Measurements from ENCODE around the gene GPSM1.
A peak's percentile ranks its signal among the peaks of the same experiment; 100 is the strongest.
"Not testable (repeated sequence)": the region's sequence is repeated elsewhere in the genome, so short reads cannot be mapped to it uniquely, and the experiment has no call there.

GPSM1 gene

DNA sequence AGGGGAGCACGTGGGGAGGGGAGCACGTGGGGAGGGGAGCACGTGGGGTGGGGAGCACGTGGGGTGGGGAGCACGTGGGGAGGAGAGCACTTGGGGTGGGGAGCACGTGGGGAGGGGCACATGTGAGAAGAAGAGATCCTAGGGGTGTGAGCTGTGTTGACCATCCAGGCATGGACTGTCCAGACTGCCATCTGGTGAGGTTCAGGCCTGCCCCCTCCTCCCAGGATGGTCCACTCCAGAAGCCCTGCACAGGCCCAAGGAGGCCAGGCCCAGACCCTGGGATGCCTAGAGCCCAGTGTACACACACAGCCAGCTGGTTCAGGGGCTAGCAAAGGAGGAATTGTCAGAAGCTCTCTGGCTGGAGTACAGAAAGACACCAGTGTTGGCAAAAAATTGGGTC, 70.3 kb downstream of the GPSM1 start:
- no peak for DNase-seq (ENCODE audit: low read depth)

DNA sequence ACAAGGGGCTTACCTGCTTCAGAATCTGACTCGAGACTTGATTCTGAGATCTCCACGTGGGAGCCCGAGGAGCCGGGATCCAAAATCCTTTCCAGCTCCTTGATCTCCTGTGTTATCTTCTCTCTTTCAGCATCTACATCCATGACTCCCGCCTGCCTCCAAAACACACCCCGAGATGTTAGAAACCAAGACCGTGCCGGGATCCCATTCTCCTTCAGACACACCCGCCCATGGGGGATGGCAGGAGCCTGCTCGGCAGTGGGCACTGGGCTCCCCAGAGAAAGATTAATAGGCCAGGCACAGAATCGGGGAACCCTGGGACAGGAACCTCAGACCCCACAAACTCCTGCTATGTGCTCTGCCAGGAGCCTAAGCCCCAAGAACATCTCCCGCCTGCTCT, 70.9 kb downstream of the GPSM1 start:
- DNase-seq (ENCODE audit: low read depth): no peak

DNA sequence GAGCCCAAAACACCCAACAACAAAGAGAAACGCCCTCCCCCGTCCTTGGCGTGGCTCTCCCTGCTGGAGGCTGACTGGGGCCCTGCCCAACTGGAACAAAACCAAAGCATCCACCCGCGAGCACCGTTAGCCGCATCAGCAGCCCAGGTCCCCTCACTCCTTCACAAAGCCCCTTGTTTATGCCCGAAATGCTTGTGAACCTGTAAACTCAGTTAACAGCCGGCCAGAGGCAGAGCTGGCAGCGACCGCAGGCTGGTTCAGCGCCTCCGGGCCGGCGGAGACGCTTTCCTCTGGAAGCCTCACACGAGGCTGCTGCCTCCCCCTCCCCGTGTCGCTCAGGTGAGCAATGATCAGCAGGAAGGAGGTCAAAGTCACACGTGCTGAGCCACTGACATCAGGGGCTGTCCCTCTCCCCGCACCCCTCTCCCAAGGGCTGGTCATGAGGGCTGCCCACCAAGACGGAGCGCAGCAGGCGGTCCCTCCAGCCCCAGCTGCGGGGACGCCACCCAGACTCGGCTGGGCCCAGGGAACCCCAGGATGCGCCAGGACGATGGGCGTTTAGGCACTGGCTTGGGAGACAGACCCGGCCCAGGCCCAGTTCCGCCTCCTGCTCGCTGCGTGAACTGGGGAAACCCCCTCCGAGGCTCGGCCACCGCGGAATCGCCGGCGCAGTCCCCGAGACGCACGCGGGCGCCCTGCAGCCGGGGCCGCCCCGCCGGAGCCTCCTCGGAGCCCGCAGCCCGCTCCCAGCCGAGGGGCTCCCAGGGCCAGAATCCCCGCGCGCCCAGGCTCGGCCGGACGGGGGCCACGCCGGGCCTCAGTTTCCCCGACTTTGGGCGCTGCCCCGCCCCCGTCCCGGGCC, 72.1 kb downstream of the GPSM1 start:
- no peak for DNase-seq (ENCODE audit: low read depth)

DNA sequence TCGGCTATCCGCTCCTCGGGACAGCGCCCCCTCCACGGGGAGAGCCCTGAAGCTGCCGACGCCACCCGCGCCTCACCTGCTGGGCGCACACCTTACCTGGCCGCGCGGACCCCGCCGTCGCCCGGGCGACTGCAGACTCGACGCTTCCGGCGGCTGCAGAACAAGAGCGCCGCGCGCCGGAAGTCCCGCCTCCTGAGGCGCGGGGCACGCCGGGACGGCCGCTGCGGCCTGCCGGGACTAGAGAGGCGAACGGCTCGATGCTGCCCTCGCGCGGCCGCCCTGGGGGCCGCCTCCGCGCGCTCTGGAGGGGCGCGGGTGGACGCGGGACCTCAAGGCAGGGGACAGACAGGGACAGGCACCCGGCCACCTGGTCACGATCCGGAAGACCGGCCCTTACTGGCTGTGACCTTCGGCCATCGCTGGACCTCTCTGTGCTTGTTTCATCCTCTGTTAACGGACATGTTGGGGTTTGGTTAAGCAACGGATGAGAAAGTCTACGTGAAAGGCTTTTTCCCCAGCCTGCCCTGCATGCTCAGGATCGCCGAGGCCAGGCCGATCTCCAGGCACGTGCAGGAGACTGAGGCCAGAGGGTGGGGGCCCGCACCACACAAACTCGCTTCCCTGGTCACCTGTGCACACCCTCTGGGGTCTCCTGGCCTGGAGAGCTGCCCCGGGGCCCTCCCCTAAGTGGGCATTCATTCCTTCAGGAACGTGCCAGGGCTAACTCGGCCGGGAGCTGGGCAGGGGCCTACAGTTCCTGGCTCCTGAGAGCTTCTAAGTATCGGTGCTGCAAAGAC, 72.9 kb downstream of the GPSM1 start, which contains the start of gene SNAPC4:
Gene SNAPC4 (minus strand): TSS at position 133 of the 797 bp plus-strand sequence. CDS start 1,742 bp downstream, outside the sequence.
- DNase-seq (ENCODE audit: low read depth): peak; percentile 65

DNA sequence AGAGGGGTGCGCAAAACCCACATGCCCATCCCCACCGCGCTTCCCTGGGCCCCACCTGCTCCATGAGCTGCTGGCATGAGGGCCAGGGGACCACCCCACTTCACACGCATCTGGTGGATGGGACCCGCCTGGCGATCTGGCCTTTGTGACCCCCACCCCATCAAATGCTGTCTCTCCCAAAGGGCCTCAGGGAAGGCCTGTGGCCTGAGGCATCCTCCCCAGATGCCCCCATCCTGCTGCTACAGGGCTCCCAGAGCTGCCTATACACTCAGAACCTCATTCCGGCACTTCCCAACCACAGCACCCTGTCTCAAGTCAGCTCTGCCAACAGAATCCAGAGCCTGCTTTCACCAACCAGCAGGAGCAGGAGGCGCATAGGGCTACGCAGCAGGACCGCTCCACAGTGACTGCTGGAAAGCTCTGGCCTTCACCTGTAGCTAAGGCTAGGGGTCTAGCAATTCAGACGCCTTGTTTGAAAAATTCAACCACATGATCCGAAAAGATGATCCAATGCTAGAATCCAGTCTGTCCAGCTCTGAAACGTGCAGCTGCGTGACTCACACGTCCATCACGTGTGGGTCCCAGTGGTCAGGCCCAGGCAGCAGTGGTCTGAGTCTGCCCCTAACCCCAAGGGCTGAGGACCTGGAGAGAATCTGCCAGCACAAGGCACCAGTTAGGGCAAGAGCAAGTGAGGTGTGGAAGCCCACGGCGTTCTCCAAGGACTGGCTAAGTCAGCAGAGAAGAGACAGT, 74.0 kb downstream of the GPSM1 start:
- no peak for DNase-seq (ENCODE audit: low read depth)

DNA sequence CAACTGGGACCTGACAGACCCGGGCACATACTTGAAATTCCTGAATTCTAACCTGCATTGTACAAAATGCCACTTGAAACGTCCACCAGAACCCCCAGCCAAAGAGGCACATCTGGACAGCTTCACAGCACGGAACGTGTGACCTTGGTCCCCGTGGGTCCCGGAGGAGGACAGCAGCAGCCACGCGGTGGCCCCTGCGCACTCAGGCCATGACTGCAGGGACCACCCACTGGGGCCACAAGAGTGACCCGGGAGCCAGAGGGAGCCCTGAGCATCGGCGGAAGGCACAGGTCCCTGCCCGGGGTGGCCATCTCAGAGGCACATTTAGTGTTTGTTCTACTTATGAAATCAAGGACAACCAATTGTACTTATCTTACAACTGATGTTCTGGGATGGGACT, 74.7 kb downstream of the GPSM1 start:
- no peak for DNase-seq (ENCODE audit: low read depth)

DNA sequence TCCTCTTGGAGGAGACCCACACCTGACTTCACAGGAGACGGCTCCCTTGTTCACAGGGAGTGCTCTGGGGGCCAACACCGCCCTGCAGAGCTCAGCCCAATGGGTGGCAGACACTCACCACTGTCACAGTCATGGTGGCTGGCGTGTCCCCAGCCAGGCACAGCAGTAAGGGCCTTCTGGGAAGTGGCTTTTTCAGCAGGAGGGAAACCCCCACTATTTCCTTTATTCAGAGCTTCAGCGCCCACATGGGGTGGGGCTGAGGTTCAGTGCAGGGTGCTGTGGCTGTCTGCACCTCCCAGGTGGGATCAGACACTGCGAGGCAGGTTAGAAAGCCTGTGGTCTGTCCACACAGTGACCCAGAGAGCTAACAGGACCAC, 76.2 kb downstream of the GPSM1 start:
- peak; percentile 52 for DNase-seq (ENCODE audit: low read depth)

DNA sequence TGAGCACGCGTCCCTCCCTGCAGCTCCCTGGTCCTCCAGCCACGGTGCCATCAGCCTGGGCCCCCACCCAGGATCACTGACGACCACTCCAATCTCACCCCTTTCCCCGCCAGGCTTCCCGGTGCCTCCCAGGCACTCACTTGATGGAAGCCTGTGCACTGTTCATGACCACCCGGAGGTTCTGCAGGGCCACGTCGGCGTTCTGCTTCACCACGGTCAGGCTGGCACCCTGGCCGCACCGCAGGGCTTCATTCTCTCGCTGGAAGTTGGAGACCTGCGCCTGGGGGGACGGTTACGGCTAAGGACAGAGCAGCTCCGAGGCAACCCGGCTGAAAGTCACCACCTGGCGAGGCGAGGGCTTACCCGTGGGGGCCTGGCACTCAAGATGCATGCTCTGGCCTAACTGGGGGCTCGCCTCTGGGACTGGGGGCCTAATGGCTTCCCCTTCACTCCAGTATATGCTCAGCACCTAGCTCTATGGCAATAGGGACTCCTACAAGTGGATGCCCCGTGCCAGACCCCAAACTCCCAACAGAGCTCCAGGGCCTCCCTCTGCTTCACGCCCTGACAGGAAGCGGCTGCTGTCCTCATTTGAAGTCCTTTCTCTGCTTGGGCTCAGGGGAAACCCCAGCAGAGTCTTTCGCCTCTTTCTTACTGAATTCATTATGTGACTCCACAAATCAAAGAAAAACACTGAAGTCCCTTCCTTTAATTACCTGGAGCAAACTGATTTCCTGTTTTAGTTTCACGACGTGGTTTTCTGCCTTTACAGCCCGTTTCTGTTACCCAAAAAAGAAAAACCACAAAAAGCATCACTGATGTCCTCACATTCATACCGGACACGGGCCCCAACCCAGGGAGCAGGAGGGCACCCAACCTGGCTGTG, 76.8 kb downstream of the GPSM1 start:
- no peak for DNase-seq (ENCODE audit: low read depth)

DNA sequence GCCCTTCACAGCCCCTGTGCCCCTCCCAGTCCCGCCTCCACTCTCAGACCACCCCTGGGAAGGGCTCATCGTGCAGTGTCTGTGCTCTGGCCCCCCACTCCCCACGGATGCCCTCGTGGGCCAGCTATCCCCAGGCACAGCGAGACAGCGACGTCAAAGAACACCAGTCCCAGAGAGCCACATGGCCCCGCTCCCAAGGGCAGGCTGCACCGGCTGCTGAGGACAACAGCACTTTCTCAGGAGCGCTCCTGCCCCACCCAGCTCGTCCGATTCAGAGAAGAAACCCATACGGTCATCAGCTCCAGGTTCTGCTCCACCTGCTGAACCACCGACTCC, 77.4 kb downstream of the GPSM1 start:
- DNase-seq (ENCODE audit: low read depth): no peak

DNA sequence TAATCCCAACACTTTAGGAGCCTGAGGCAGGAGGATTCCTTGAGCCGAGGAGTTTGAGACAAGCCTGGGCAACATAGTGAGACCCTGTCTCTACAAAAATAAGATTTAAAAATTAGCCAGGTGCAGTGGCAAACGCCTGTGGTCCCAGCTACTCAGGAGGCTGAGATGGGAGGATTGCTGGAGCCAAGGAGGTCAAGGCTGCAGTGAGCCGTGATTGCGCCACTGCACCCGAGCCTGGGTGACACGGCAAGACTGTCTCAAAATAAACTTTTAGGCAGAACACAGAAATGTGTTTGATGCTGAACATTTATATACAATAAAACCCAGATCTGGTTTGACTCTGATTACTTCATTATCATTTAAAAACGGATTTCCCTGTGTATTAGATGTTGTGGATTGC, 78.1 kb downstream of the GPSM1 start:
- no peak for DNase-seq (ENCODE audit: low read depth)

DNA sequence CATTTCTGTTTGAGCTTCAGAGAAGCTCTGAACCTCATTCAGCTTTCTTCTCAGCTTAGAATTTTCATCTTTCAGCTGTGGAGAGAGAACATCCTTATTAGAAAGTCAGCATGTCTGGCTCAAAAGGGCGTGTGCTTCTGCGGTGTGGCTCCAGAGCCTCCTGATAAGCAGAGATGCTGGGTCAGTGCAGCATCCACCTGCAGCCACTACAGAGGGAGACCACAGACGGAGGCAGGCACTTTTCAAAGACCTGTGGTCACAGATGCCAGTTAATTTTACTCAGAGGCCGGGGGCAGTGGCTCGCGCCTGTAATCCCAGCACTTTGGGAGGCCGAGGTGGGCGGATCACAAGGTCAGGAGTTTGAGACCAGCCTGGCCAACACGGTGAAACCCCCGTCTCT, 78.6 kb downstream of the GPSM1 start:
- not testable (repeated sequence) for DNase-seq (ENCODE audit: low read depth)

DNA sequence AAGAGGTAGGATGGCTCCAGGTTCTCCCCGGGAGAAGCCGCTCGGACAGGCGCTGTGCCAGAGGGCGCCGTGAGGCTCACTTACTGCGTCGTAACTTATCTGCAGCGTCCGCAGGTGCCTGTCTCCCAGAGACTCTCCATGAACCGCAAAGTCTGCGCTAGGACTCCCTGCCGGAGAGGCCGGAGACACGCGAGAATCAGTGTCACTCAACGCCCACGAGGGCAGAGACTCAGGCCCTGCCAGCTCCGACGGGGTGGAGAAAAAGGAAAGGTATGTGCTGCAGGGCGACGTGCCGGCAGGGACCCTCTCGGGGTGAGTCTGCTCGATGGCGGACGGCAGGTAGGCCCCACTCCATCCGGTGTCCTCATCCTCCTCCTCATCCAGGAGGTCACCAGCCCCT, 79.7 kb downstream of the GPSM1 start:
- not testable (repeated sequence) for DNase-seq (ENCODE audit: low read depth)

DNA sequence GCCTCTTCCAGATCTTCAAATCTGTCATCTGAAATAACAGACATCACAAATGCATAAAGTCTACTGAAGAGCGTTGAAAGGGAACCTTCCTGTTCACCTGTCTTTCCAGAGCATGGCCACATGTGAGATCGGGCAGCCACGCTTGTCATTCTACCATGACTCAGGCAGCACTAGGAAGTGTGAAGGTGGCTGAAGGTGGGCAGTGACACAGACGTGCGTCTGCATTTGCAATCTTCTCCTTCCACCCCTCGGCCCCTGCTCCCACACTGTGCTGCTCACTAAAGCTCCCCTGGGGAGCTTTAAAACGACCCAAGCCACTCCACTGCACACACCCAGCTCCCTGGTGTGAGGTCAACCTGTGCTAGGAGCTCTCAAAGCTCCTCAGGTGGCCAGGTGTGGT, 80.6 kb downstream of the GPSM1 start:
- no peak for DNase-seq (ENCODE audit: low read depth)

All from stimulated activated CD8-positive, alpha-beta memory T cell treated with anti-CD3 and anti-CD28 coated beads, Interleukin-15, amount 100 ng/mL, for 1 hour (primary cell).